NCI-H82 treated with DMSO at 0.1 percent for 48 hours (cell line): Measurements from ENCODE around the gene MOV10.
A peak's percentile ranks its signal among the peaks of the same experiment; 100 is the strongest.
"Not testable (repeated sequence)": the region's sequence is repeated elsewhere in the genome, so short reads cannot be mapped to it uniquely, and the experiment has no call there.

Experiments
- DNase-seq: peaks from one replicate; lab custom pipeline; 2025; ENCODE audit not compliant: unreplicated experiment; lab: John Stamatoyannopoulos, UW

The MOV10 gene

DNA sequence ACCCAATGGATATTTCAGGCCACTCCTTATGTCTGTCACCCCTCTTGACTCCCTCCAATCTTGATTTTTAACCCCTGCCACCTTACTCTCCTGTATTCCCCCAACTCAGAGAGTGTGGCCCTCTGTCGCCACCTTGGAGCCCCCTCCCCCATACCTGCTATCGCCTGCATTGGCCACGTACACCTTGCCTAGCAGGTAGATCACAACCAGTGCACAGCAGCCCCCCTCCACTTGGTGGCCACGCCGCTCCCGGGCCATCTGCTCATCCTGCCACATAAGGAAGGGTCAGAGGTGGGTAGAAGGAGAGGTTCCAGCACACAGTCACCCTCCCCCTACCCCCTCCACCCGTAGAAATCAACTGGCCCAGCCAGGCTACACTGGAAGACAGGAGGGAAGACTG is 37.7 kb downstream of the MOV10 start:
- no peak for DNase-seq

DNA sequence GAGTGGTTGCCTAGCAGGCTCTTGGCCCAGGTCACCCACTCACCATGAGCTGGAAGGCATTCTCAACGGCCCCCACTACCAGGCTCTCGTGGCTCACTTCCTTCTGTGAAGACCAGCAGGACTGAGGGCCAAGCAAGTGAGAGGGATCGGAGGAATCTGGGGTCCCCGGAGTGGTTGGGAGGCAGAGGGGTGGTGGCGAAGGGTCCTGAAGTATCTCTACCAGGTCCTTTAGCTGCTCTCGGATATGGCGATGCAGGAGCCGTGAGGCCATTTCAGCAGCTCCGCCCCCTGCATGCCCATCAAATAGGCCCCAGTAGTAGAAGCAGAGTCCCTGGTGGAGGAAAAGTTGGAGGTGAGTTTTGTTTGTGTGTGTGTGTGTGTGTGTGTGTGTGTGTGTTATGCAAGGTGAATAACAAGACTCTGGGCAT is 38.3 kb downstream of the MOV10 start:
- DNase-seq, result no peak

DNA sequence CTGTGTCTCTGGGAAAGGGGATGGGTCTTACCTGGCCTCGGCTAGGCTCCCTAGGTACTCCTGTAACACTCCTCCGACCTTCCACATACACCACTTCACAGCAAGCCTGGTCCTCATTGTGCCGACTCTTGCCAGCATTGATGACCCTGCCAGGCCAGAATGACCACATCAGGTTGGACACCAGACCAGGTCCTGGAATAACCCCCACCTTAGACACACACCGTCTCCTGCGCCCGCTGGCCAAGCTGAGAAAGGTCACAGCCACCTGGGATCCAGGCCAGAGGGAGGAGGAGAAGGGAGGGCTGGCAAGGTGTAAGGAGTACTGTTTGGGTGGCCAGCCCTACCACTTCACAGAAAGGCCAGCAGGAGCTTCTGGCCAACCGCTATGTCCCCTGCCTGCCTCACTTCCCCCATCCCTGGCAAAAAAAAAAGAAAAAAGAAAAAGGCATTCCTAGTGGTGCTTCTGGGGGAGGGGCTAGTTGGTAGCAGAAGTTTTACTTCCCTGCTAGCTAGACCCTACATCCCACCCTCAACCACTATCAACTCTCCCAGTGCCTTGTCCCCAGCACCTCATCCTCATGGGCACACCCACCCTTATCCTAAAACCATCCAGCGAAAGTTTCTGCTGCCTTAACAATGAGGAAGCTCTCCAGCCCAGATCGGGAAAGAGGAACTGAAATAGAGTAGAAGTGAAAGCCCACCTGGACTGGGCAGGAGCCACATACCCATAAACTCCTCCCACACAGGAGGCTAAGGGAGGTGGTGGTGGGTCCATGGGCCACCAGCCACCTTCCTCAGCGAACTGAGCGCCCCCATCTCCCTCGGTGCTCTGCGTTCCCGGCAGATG is 39.2 kb downstream of the MOV10 start:
- no peak for DNase-seq

DNA sequence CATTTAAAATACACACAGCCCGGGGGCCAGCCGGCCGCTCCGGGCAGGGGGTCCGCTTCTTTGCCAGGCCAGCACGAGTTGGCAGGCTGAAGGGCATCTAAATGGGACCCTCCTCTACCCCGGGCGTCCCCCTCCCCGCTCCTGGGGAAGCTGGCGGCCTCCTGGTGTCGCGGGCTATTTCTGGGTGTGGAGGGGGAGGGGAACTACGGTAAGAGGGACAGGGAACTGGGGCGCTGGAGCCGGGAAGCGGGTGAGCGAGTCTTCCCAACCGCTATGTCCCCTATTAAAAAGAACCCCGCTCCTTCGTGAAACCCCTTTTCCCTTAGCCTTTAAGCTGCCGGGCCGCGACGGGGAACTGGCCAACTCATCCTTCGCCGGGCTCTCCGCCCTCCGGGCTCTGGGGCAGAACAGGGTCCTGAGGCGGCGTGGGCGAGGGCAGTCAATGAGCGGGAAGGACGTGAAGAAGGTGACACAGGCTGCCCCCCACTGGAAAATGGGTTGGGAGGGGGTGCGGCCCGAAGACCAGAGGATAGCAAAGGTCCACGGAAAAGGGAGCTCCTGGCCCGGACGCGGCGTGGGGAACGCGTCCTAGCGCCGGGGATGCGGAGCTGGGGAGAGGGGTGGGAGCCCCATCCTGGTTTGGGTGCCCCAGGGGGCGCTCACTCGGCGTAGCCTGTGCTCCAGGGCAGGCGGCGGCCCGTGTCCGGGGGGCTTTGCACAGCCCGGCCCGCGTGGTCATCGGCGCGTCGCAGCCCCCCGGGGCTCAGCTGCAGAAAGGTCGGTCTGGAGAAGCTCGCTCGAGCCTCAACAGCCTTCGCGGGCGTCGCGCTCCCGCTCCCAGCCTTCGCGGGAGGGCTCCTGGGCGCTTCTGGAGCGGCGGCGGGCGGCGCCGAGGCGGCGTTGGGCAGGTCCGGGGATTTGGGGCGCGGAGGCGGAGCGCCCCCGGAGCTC is 40.1 kb downstream of the MOV10 start:
- no peak for DNase-seq

DNA sequence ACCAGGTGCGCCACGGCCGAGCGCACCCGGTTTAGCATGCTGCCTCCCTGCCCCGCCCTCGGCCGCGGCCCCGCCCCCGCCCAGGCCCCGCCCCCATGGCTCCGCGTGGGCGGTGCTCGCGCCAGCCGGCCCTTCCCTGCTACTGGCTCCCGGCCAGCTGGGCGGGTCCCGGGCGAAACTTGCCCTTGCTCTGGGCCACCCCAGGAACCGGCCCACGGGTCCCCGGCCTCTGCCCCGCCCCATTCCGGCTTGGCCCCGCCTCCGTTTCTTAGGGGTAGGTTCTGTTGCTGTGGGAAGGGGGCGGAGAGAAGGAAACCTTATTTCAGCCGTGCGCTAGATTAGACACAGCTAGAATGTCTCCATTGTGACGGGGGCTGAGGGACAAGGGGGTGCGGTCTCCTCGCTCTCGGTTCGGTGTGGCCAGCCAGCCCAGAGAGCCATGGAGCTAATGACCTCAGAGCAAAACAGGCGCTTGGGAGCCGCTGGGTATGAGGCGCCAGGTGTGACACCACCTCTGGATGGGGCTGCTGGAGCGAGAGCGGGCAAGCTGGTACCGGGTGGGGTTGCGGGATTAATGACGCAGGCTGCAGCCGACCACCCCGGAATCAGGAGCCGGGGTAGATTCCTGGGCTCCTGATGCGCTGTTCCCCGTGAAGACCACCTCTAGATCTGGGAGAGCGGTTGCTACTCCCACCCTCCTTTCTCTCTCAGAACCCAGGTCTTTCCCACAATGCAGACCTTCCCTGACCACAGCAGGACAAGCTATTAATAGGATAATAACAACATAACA is 41.0 kb downstream of the MOV10 start, which contains the start of gene PPM1J:
PPM1J (minus strand) TSS at position 69 of the 790 bp plus-strand sequence; CDS start at position 38, 31 bp downstream.
- DNase-seq, result peak; percentile 86

DNA sequence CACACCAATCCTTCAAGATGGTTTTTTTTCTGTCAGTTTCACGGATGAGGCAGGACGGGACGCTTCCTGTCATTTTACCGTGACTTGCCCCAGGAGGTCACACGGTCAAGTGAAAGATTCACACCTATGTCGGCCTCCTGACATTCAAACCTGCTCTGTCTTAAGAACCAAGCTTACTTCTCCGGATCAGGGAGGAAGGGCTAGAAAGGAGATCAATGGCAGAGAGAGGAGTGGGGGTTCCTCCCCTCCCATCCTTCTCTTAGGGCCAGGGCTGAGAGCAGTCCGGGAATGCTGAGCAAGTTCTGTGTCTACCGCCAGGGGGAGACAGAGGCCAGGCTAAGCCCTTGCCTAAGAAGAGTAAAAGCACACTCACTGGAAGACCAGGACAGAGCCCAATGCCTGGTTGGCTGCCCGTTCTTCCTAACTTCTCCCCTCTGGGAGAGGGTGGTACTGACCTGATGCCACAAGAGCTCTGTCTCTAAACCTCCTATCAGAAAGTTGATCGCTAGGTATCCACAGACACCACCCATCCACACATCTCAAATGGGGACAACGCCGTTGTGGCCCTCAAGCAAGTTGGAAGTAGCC is 41.8 kb downstream of the MOV10 start:
- peak; percentile 72 for DNase-seq

DNA sequence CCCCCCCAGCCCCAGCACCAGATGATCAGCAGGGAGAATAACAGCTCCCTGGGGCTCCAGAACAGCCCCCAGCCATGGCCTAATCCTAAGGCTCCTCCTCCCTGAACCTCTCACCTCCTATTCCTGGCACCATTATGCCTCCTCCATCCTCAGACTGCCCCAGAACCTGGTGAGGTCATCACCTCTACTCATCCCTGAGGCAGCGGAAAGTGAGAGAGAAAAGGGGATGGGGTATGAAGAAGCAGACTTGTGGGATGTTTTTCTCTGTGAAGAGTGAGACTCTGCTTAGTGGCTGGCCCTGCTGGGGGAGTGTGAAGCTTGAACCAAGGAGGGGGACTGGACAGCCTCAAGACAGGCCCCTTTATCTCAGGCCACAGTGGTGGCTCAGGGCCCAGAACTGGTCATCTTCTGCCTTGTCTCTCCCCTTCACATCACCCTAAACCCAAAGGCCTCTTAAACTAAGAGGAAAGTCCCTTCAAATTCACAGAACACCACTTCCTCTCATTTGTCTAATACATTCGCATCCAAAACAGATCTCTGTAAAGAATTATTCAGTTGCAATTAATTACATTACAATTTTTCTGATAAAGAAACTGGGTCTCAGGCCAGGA is 42.9 kb downstream of the MOV10 start:
- DNase-seq, result no peak

DNA sequence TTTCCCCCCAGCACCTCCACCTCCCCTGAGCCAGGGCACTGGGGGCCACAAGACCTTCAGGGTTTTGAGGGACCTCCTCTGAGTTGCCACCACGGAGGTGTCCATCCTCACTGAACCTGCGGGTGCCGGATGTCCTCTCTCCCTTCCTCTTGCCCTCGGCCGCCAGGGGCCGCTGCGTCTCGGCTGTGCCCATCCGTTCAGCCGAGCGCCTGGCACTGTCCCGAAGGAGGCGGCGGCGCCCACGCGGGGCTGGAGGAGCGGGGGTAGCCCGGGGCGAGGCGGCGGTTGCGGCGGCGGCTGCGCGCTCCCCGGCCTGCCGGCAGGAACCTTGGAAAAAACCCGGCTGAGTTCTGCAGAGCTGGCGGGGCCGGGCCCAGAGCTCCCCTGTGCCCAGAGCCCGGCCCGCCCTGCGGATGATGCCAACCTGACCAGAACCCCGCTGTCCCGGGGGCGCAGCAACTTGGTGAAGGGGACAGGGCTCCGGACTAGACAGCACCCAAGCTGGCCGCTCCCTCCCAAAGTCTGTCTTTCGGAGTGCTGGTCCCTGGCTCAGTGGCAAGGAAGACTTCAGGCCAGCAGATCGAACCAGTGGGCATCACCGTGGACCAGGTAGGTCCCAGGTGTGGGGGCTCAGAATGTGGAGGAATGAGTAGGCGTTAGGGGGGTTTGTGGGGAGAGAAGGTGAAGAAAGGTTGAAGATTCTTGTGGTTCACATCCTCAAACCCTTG is 44.4 kb downstream of the MOV10 start:
- DNase-seq, result peak; percentile 31

GRCh38 chr1:112719706-112720105 is 45.2 kb downstream of the MOV10 start:
- DNase-seq, result no peak

GRCh38 chr1:112720800-112721199 is 46.3 kb downstream of the MOV10 start:
- DNase-seq, result no peak

DNA sequence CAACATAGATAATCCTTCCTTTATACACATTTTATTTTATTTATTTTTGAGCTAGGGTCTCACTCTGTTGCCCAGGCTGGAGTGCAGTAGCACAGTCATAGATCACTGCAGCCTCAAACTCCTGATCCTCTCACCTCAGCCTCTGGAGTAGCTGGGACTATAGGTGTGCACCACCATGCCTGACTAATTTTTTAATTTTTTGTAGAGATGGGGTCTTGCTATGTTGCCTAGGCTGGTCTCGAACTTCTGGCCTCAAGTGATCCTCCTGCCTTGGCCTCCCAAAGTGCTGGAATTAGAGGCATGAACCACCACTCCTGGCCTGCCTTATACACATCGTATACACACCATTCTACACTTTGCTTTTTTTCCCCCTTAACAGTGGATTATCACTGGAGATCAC is 46.8 kb downstream of the MOV10 start:
- DNase-seq, result not testable (repeated sequence)

DNA sequence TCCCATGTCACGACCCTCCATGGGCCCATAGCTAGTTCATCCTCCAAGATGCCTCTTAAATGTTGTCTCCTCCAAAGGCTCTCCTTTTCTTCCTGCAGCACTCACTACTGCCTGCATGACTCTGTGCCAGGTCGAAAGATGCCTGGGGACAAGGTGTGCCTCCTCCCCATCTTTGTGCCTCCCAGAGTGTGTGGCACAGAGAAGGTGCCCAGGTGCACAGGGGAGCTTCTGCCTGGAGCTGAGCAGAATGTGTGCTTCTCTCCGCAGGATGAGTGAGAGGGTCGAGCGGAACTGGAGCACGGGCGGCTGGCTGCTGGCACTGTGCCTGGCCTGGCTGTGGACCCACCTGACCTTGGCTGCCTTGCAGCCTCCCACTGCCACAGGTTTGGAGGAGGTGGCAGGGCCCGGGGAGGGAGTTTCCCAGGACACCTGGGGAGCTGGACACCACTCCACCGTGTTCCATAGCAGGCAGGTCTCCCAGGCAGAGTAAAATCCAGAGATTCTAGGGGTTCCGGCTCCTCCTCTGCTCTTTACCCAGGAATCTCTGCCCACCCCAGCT is 47.6 kb downstream of the MOV10 start:
- DNase-seq, result no peak

- DNase-seq, result peak; percentile 88
Measured at GRCh38 chr1:112722601-112723510, 48.4 kb downstream of the MOV10 start.

DNA sequence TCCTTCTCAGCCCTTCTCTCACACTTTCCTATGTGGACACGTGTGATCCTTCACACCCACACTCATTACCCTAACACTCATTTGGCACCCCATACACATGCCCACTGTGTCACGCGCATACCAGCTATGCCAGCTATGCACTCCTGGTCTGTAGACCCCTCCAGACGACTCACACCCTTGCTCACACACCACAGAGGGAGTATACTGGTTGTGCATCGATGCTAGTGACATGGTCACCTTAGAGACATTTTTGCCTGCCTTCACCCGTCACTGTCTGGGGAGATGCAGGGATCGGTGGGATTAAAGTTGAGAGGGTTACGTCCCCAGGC is 49.0 kb downstream of the MOV10 start:
- no peak for DNase-seq

DNA sequence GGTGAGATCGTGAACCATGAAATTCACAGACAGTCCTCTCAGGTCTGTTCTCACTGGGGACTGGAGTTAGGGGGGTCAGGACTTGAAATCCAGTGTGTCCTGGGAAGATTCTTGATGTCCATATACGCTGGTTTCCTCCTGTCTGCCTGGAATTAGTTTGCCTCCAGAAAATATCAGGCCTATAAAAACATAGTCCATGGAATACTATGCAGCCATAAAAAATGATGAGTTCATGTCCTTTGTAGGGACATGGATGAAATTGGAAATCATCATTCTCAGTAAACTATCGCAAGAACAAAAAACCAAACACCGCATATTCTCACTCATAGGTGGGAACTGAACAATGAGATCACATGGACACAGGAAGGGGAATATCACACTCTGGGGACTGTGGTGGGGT is 49.8 kb downstream of the MOV10 start:
- not testable (repeated sequence) for DNase-seq

DNA sequence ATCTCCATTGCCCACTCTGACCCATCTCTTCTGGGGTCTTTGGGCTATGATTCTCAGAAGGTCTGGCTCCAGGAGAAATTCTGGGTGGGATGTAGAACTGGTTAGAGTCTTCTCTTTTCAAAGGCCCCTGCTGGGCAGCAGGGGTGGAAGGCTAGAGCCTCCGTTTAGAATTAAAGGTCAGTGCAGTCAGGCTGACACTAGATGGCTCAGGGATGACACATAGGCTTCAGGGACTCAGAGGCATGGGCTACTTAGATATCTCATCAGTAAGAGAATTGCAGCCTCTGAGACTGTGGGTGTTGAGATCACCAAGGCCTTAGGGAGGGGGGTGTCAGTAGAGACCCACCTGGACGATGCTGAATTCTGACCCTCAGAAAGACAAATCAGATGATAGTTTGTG is 53.3 kb downstream of the MOV10 start:
- DNase-seq, result no peak

- DNase-seq, result not testable (repeated sequence)
Measured at GRCh38 chr1:112728306-112728971, 54.0 kb downstream of the MOV10 start.

- peak; percentile 73 for DNase-seq
Measured at GRCh38 chr1:112729011-112729410, 54.6 kb downstream of the MOV10 start.
